ENCODE data around the gene NAA80. TPM values are rescaled to one million over a fixed set of nuclear protein-coding genes. Genes with fewer than 3 reads are reported as not detected.

NAA80 gene
- polyA plus RNA-seq, 1 of the 3 experiments (the other 2 are of a cell fraction), result 10.5 TPM

DNA sequence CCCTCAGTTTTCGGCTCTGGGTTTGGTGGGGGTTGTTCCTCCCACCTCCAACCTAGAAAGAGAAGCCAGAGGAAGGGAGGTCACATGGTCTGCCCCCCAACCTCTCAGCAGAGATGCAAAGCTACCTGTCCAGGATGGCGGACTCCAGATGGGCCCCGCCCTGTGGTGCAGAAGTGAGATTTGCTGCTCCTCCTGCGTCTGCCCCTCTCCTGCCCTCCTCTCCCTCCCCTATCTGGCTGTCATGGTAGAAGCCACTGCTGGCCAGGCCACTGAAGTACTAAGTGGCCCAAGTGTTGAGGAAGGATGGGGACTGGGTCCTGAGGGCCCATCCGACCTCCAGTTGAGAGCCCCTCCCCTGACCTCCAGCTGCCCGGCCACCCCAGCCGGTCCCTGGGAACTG lies 32.4 kb downstream of the NAA80 start (continued):
- no peak for TF ChIP-seq FOXM1 (IDR thresholded peaks at IDR 0.05; ENCODE audit: low read depth)
- no peak for TF ChIP-seq EP300 (IDR thresholded peaks at IDR 0.05; ENCODE audit: borderline replicate concordance in 1 of 2, low read depth in 1 of 2, low read length in 1 of 2)
- TF ChIP-seq USF1 (IDR thresholded peaks at IDR 0.05; ENCODE audit: borderline replicate concordance, low read depth), result no peak

DNA sequence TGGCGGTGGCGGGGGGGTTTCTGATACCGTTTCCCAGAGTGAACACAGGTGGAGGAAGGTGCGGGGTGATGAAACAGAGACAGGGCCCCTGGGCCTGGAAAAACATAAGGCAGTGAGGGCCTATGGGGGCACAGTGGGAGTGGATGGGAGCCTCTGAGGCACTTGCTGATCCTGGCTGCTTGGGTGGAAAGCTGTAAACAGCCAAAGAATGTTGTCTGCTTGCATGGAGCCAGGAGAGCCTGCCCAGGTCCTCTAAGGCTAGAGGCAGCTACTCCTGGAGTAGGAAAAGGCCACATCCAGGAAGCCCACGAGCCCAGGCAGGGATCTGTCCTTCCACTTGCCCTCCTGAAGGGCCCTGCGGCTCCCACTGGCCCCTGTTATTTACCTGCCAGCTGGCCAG lies 33.2 kb downstream of the NAA80 start:
- H3K9ac ChIP-seq, result no peak overlapping the region
- no peak for DNase-seq
- 98% methylated on average over 4 of the region's 6 CpGs for WGBS (ENCODE audit: low lambda C conversion rate)
- H4K20me1 ChIP-seq (ENCODE audit: insufficient read depth), result no peaks in the 10 kb centered on the region
- peaks cover 31 to 38% of the 10 kb centered on the region in 2 experiments; a peak in 3 of 4 replicates for H3K4me1 ChIP-seq (ENCODE audit: control insufficient read depth in 1 of 2, insufficient read depth in 2 of 2, low read depth in 1 of 2, low read length in 1 of 2)
- ChIA-PET POLR2A (no interaction called here), CTCF (interaction anchor here (0.8 to 6.6 kb wide), 9 partner anchors 9 to 77 kb away, joined by 3 to 49 read pairs (median 6); no protein-coding TSS in a partner anchor)
- no peak overlapping the region for H3K4me3 ChIP-seq (ENCODE audit: low read depth in 2 of 2, low read length in 1 of 2)
- H2AFZ ChIP-seq (ENCODE audit: low read depth), result no peak overlapping the region
- peak overlapping the region in 1 of 2 experiments; percentile 83; a peak in 1 of 4 replicates for H3K27ac ChIP-seq (ENCODE audit: low read depth in 2 of 2, low read length in 1 of 2)
- H3K79me2 ChIP-seq (ENCODE audit: insufficient read depth), result peaks cover 6% of the 10 kb centered on the region
- TF ChIP-seq, protein P1, sequence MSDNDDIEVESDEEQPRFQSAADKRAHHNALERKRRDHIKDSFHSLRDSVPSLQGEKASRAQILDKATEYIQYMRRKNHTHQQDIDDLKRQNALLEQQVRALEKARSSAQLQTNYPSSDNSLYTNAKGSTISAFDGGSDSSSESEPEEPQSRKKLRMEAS (IDR thresholded peaks at IDR 0.05; ENCODE audit: low read depth), result no peak
- TF ChIP-seq NFIC (IDR thresholded peaks at IDR 0.05; ENCODE audit: borderline replicate concordance) (no peak), RAD21 (IDR thresholded peaks at IDR 0.05; ENCODE audit: low read length) (no peak), TEAD4 (IDR thresholded peaks at IDR 0.05; ENCODE audit: borderline replicate concordance, insufficient read depth) (no peak)
- no peaks in the 10 kb centered on the region for H3K27me3 ChIP-seq (ENCODE audit: insufficient read depth)
- no peaks in the 10 kb centered on the region for H3K9me2 ChIP-seq
- H3K4me2 ChIP-seq, result 0 out of 2 replicates have a peak overlapping the region, but pooled peaks have one; percentile 78
- H3F3A ChIP-seq (replicated peaks; ENCODE audit: insufficient read depth), result peaks cover 26% of the 10 kb centered on the region
- no peaks in the 10 kb centered on the region for H3K9me3 ChIP-seq
- H3K36me3 ChIP-seq (replicated peaks in 1 of 2; ENCODE audit: control insufficient read depth in 1 of 2, insufficient read depth in 2 of 2, low read length in 1 of 2), result no peaks in the 10 kb centered on the region

- Histone ChIP-seq H3K9me2 (no peaks in the 10 kb centered on the region), H3K27ac (ENCODE audit: low read depth in 2 of 2, low read length in 1 of 2) (peak overlapping the region in 1 of 2 experiments; percentile 83; a peak in 2 of 4 replicates), H3K4me1 (ENCODE audit: control insufficient read depth in 1 of 2, insufficient read depth in 2 of 2, low read depth in 1 of 2, low read length in 1 of 2) (peaks cover 36 to 42% of the 10 kb centered on the region in 2 experiments; a peak in 3 of 4 replicates), H3K4me3 (ENCODE audit: low read depth in 2 of 2, low read length in 1 of 2) (no peak overlapping the region), H3K79me2 (ENCODE audit: insufficient read depth) (peaks cover 11% of the 10 kb centered on the region), H2AFZ (ENCODE audit: low read depth) (no peak overlapping the region), H3F3A (replicated peaks; ENCODE audit: insufficient read depth) (peaks cover 26% of the 10 kb centered on the region), H4K20me1 (ENCODE audit: insufficient read depth) (no peaks in the 10 kb centered on the region), H3K4me2 (peak overlapping the region; percentile 78; the same call in 1 of the 2 replicates), H3K27me3 (ENCODE audit: insufficient read depth) (no peaks in the 10 kb centered on the region), H3K9ac (0 out of 2 replicates have a peak overlapping the region, but pooled peaks have one; percentile 41), H3K36me3 (replicated peaks in 1 of 2; ENCODE audit: control insufficient read depth in 1 of 2, insufficient read depth in 2 of 2, low read length in 1 of 2) (no peaks in the 10 kb centered on the region), H3K9me3 (no peaks in the 10 kb centered on the region)
- no peak for TF ChIP-seq PBX3 (IDR thresholded peaks at IDR 0.05)
- TF ChIP-seq, protein P2, sequence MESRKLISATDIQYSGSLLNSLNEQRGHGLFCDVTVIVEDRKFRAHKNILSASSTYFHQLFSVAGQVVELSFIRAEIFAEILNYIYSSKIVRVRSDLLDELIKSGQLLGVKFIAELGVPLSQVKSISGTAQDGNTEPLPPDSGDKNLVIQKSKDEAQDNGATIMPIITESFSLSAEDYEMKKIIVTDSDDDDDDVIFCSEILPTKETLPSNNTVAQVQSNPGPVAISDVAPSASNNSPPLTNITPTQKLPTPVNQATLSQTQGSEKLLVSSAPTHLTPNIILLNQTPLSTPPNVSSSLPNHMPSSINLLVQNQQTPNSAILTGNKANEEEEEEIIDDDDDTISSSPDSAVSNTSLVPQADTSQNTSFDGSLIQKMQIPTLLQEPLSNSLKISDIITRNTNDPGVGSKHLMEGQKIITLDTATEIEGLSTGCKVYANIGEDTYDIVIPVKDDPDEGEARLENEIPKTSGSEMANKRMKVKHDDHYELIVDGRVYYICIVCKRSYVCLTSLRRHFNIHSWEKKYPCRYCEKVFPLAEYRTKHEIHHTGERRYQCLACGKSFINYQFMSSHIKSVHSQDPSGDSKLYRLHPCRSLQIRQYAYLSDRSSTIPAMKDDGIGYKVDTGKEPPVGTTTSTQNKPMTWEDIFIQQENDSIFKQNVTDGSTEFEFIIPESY (IDR thresholded peaks at IDR 0.05; ENCODE audit: borderline replicate concordance, low read depth), result no peak
- no peak for TF ChIP-seq RAD21 (IDR thresholded peaks at IDR 0.05; ENCODE audit: low read length)
- TF ChIP-seq YY1 (IDR thresholded peaks at IDR 0.05; ENCODE audit: low read depth), result no peak
- TF ChIP-seq JUND (IDR thresholded peaks at IDR 0.05), result no peak
- no peak for TF ChIP-seq EP300 (IDR thresholded peaks at IDR 0.05; ENCODE audit: borderline replicate concordance in 1 of 2, low read depth in 1 of 2, low read length in 1 of 2)
- TF ChIP-seq TEAD4 (IDR thresholded peaks at IDR 0.05; ENCODE audit: borderline replicate concordance, insufficient read depth), result no peak
- no peak for TF ChIP-seq FOXM1 (IDR thresholded peaks at IDR 0.05; ENCODE audit: low read depth)
- no peak for TF ChIP-seq TCF12 (IDR thresholded peaks at IDR 0.05)
- no peak for TF ChIP-seq USF1 (IDR thresholded peaks at IDR 0.05; ENCODE audit: borderline replicate concordance, low read depth)
- TF ChIP-seq FOSL2 (IDR thresholded peaks at IDR 0.05; ENCODE audit: borderline replicate concordance, low read depth), result no peak
- TF ChIP-seq, protein P3, sequence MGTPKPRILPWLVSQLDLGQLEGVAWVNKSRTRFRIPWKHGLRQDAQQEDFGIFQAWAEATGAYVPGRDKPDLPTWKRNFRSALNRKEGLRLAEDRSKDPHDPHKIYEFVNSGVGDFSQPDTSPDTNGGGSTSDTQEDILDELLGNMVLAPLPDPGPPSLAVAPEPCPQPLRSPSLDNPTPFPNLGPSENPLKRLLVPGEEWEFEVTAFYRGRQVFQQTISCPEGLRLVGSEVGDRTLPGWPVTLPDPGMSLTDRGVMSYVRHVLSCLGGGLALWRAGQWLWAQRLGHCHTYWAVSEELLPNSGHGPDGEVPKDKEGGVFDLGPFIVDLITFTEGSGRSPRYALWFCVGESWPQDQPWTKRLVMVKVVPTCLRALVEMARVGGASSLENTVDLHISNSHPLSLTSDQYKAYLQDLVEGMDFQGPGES (IDR thresholded peaks at IDR 0.05; ENCODE audit: low read depth, low read length), result no peak
- TF ChIP-seq RXRA (IDR thresholded peaks at IDR 0.05; ENCODE audit: borderline replicate concordance, low read depth), result no peak
- no peak for TF ChIP-seq MXI1 (IDR thresholded peaks at IDR 0.05; ENCODE audit: low read depth, low read length)
- no peak for TF ChIP-seq NRF1 (IDR thresholded peaks at IDR 0.05; ENCODE audit: low read depth, low read length)
- no peak for TF ChIP-seq FOXJ3 (CRISPR knock-in tag; IDR thresholded peaks at IDR 0.05)
- no peak for TF ChIP-seq GABPA (IDR thresholded peaks at IDR 0.05; ENCODE audit: low read depth)
- TF ChIP-seq SMC3 (IDR thresholded peaks at IDR 0.05; ENCODE audit: low read depth, low read length), result no peak
- ChIA-PET CTCF (interaction anchor here (0.9 to 6.6 kb wide), 7 partner anchors 9 to 143 kb away, joined by 3 to 49 read pairs (median 10); no protein-coding TSS in a partner anchor), POLR2A (no interaction called here)
- 100% methylated on average over 1 of the region's 1 CpG for WGBS (ENCODE audit: low lambda C conversion rate)
- no peak for DNase-seq
Observed at GRCh38 chr3:50265571-50265970, 33.6 kb downstream of the NAA80 start.

Data from SK-N-SH (cell line).